Activated CD4-positive, CD25-positive, alpha-beta regulatory T cell treated with anti-CD3 and anti-CD28 coated beads, Interleukin-2, amount 50 U/mL, for 72 hours (primary cell): ENCODE data around the gene DDN.

Experiments
- DNase-seq: peaks from one replicate; pipeline ENCODE4 v3.0.0; 2021

The DDN gene

GRCh38 chr12:48961331-48961730 lies 37.8 kb downstream of the DDN start:
- DNase-seq, result no peak

GRCh38 chr12:48960834-48961233 lies 38.3 kb downstream of the DDN start:
- no peak for DNase-seq

GRCh38 chr12:48958049-48958388 lies 41.2 kb downstream of the DDN start:
- no peak for DNase-seq

- peak; percentile 93 for DNase-seq
Measured at GRCh38 chr12:48957141-48958048, 41.8 kb downstream of the DDN start, which contains the start of gene ARF3. Gene ARF3 (minus strand): TSS chr12:48957487. CDS start chr12:48941095, 16,392 bp downstream.

- DNase-seq, result peak; percentile 32
Measured at GRCh38 chr12:48956279-48957140, 42.7 kb downstream of the DDN start.

GRCh38 chr12:48954841-48955501 lies 44.2 kb downstream of the DDN start:
- no peak for DNase-seq

- DNase-seq, result no peak
Measured at GRCh38 chr12:48954061-48954460, 45.1 kb downstream of the DDN start.

GRCh38 chr12:48952691-48953090 lies 46.5 kb downstream of the DDN start:
- DNase-seq, result no peak

- DNase-seq, result no peak
Measured at GRCh38 chr12:48947727-48948126, 51.4 kb downstream of the DDN start.

- DNase-seq, result no peak
Measured at GRCh38 chr12:48946943-48947342, 52.2 kb downstream of the DDN start.

- no peak for DNase-seq
Measured at GRCh38 chr12:48946205-48946604, 53.0 kb downstream of the DDN start.
